Stimulated activated CD8-positive, alpha-beta memory T cell treated with anti-CD3 and anti-CD28 coated beads, Interleukin-15, amount 100 ng/mL, for 4 hours (primary cell): Measurements from ENCODE around the gene POLK.
A peak's percentile ranks its signal among the peaks of the same experiment; 100 is the strongest.
"Not testable (repeated sequence)": the region's sequence is repeated elsewhere in the genome, so short reads cannot be mapped to it uniquely, and the experiment has no call there.

Experiments used
- DNase-seq, 2 donors: peaks; one replicate each; pipeline ENCODE4 v3.0.0-alpha.2; 2020; ENCODE audit warnings: low read depth in 2 of 2

The POLK gene

DNA sequence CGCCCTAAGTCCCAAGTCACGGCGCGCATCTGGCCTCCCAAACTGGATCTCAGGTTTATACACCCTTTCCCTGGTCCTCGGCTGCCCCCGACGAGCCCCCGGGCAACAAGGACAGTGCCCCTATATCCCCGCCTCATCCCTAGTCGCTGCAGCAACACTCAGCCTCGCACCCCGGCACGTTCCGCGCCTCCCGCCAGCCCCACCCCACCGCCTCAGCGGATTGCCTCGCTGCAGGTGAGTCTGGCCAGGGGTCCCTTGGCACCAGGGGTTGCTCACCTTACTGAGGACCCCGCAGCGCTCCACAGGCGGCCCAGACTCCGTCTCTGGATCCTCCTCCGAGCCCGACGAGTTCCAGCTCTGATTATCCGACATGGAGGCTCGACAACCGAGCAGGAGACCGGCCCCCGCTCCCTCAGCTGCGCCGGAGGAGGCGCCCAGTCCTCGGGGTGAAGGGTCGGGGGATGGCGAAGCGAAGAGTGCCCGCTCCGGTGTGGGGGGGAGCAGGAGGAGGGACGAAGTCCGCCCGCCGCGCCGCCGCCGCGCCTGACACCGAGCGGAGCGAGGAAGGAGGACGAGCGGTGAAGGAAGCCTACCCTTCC lies 756 bp upstream of the POLK start:
- peak in 1 of 2 donors; percentile 2 for DNase-seq

DNA sequence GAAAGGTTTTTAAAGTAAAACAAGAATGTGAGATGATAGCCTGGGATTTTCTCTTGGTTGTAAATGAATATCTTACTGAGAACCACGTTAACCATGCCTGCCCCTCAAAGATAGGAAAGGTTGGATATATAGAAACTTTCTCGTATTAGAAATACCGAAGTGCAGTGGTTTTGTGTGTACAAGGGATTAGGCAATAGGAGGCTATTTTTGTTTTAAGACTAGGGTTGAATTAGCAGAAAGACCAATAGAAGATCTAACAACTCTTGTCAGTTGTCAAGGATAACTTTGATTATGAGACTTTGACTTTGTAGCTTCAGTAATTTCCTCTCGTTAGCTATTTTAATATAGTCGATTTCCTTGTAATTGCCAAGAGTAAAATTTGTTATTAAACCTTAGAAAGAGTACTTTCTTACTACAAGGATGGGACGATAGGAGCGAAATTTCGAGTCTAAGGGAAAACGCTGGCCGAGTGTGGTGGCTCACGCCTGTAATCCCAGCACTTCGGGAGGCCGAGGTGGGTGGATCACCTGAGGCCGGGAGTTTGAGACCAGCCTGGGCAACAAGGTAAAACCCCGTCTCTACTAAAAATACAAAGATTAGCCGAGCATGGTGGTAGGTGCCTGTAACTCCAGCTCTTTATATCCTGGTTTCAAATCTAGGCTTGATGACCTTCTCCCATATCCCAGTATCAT lies 838 bp downstream of the POLK start:
- no peak for DNase-seq

DNA sequence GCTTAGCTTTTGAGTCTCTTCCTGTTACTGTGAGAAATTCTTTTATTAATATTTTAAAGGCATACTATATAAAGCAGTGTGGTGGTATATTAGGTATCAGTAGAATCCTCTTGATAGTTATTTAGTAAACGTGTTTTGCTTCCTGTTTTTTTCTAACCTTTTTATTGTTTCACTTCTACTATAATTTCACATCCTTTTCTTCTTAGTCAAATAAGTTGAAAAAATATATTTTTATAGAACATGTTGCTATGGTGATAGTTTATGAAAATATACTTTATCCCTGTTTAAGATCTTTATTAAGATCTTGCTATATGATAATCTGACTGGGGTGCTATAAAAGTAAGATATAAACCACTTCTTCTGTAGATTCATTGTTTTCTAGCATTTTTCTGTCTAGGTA lies 2.1 kb downstream of the POLK start:
- no peak for DNase-seq

- DNase-seq, result no peak
Measured at GRCh38 chr5:75514323-75514722, 2.6 kb downstream of the POLK start.

GRCh38 chr5:75519761-75520160 lies 8.1 kb downstream of the POLK start:
- DNase-seq, result no peak

DNA sequence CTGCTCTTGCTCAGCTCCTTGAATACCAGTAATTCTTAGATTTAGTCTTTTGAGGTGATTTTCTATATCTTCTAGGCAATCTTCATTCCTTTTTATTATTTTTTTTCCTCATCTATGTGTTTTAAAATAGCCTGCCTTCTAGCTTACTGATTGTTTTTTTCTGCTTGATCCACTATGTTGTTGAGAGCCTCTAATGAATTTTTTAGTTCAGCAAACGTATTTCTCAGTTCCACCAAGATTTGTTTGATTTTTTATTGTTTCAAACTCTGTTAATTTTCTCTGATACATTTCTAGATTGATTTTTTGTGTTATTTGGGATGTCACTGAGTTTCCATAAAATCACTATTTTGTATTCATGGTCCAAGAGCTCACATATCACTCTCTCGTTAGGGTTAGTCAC lies 9.5 kb downstream of the POLK start:
- DNase-seq, result no peak

GRCh38 chr5:75522025-75522424 lies 10.3 kb downstream of the POLK start:
- DNase-seq, result no peak

DNA sequence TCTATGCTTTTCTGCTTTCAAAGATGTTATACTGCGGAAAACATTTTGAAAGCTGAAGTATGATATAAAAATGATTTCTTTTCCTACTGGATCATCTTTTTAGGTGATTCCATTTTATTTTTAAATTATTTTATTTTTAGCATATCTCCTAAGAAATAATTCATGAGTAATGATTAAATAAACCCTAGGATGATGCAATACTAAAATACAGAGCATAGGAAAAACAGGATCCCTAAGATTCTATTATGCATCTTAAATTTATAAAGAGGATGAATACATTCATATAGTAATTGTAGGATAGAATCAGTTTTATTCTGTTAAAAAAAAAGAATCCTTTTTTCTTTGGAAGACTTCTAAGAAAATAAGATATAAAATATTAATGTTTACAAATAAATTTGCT lies 10.9 kb downstream of the POLK start:
- no peak for DNase-seq

DNA sequence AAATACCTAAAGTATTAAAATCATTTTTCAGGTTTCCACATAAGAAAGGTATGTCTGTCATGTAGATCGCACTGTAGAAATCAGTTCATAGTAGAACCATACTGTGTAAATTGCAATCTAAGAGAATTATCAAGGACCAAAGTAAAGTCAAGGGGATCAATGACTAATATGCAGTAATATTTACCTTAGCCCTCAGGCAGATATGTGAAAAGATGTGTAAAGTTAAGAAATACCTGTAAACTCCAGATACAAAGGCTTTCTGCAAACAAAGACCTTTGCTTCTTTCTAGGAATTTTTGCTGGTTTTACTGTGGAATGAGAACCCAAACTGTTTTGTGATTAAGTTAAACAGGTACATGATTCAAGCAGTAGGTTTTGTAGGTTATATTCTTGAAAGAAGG lies 11.6 kb downstream of the POLK start:
- DNase-seq, result no peak

- DNase-seq, result no peak
Measured at GRCh38 chr5:75524071-75524470, 12.4 kb downstream of the POLK start.

DNA sequence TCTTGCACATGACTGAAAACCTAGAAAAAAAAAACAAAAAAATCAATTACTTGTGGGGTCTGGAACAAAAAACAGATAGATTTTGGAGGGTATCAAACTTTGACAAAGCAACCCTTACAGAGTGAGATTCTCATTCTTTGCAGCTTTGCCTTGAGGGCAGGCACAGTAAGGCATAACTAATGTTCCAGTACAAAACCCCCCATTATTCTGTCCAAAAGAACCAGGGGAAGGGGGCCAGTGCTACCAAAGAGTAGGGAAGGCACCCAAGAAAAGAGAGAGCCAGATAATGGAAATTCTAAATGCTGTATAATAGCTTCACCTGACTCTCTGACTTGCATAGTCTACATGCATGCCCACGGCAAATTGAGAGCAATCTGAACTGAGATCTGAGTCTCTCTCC lies 12.9 kb downstream of the POLK start:
- DNase-seq, result no peak

GRCh38 chr5:75525344-75525743 lies 13.7 kb downstream of the POLK start:
- no peak for DNase-seq

DNA sequence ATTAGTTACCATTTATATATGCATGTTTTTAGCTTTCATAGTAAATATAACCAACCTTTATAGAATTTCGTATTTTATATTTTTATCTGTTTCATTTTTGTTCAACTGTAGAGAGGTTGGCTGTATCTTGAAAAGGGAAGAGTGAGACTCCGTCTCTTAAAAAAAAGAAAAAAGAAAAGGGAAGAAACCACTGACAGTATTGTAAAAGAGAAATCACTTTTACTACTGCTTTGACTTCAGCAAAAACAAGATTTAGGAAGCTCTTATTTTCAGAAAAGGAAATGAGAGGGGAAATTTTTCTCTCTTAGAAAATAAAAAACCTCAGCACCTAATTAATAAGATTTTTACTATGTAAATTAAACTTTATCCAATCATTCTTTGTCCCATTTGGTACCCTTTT lies 14.4 kb downstream of the POLK start:
- no peak for DNase-seq

DNA sequence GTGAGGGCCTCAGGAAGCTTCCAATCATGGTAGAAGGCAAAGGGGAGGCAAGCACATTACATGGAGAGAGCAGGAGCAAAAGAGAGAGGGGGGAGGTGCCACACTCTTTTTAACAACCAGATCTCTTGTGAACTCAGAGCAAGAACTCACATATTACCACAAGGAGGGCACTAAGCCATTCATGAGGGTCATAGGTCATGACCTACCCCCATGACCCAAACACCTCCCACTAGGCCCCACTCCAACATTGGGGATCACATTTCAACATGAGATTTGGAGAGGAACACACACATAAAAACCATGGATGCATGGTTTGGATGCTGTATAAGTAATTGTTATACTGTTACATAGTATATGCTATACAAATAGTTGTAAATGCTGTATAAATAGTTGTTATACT lies 17.5 kb downstream of the POLK start:
- no peak for DNase-seq

GRCh38 chr5:75532190-75532589 lies 20.5 kb downstream of the POLK start:
- DNase-seq, result no peak

GRCh38 chr5:75533716-75534115 lies 22.0 kb downstream of the POLK start:
- not testable (repeated sequence) for DNase-seq

GRCh38 chr5:75534734-75535133 lies 23.0 kb downstream of the POLK start:
- DNase-seq, result no peak

GRCh38 chr5:75536147-75536546 lies 24.5 kb downstream of the POLK start:
- DNase-seq, result no peak

DNA sequence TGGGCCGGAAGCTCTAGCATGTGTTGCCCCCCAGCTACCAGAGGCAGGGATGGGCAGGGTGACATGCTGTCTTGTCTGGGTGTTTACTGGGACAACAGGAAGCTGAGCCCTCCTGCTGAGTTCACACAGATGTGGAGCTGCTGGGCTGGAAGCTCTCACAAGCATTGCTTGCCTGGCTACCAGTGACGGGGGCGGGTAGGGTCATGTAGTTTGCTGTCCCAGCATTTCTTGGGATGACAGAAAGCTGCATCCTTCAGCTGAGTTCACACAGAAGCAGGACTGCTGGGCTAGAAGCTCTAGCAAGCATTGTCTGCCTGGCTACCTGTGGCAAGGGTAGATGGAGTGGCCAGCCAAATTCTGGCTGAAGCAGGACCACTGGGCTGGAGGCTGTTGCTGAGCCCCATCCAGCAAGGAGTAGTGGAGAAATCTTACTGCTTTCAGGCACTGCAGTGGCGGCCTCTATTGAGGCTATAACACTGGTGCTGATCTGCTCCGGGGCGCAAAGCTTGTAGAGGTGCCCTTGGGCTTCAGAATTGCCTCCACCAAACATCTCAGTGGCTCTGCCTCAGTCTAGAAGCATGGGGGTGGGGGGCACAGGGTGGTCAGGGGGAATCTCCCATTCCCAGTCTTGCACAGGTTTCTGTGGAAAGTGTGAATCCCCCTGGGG lies 25.1 kb downstream of the POLK start:
- DNase-seq, result no peak

- no peak for DNase-seq
Measured at GRCh38 chr5:75538211-75538610, 26.5 kb downstream of the POLK start.

- DNase-seq, result no peak
Measured at GRCh38 chr5:75545131-75545530, 33.4 kb downstream of the POLK start.

GRCh38 chr5:75546830-75547229 lies 35.1 kb downstream of the POLK start:
- DNase-seq, result no peak

DNA sequence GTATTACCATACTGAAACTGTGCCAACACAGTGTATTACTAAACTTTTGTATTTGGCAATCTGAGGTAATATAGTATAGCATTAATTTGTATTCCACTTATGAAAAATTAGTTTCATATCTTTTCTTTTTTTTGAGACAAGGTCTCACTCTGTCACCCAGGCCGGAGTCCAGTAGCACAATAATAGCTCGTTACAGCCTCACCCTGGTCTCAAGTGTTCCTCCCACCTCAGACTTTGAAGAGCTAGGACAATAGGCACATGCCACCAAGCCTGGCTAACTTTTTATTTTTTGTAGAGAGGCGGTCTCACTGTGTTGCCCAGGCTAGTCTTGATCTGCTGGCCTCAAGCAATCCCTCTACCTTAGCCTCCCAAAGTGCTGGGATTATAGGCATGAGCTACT lies 36.1 kb downstream of the POLK start:
- DNase-seq, result no peak
